Measurements from ENCODE around the gene MAST2.
"Not testable (repeated sequence)": the region's sequence is repeated elsewhere in the genome, so short reads cannot be mapped to it uniquely, and the experiment has no call there.

The MAST2 gene

GRCh38 chr1:45870500-45870899, 67.1 kb downstream of the MAST2 start:
- H3K36me3 ChIP-seq (ENCODE audit: insufficient read depth, low read length) = no peaks in the 10 kb centered on the region
- H3K27me3 ChIP-seq (ENCODE audit: insufficient read depth, low read length, poor library complexity, severe bottlenecking) = no peaks in the 10 kb centered on the region
- no peaks in the 10 kb centered on the region for H3K9me3 ChIP-seq (ENCODE audit: insufficient read depth, low read depth, low read length)
- no peak overlapping the region for H2AFZ ChIP-seq (ENCODE audit: low read length)
- peaks cover 13% of the 10 kb centered on the region for H3K4me1 ChIP-seq (ENCODE audit: insufficient read depth, low read length, poor library complexity, severe bottlenecking)
- H3K9me2 ChIP-seq (replicated peaks; ENCODE audit: low read depth, low read length) = no peaks in the 10 kb centered on the region
- no peaks in the 10 kb centered on the region for H3F3A ChIP-seq (ENCODE audit: low read depth)
- H3K79me2 ChIP-seq (ENCODE audit: insufficient read depth, low read length) = no peaks in the 10 kb centered on the region
- no peak overlapping the region for H3K4me2 ChIP-seq (ENCODE audit: low read depth, low read length, poor library complexity, severe bottlenecking)
- H3K4me3 ChIP-seq (ENCODE audit: low read length, poor library complexity, severe bottlenecking) = no peak overlapping the region
- TF ChIP-seq CTCF (conservative IDR thresholded peaks at IDR 0.05; ENCODE audit: low read length) (no peak), EZH2phosphoT487 (IDR thresholded peaks at IDR 0.05; ENCODE audit: borderline replicate concordance) (no peak)
- no peak overlapping the region for H3K9ac ChIP-seq (ENCODE audit: low read depth, low read length, poor library complexity, severe bottlenecking)
- no peaks in the 10 kb centered on the region for H4K20me1 ChIP-seq (ENCODE audit: insufficient read depth, low read length, poor library complexity, severe bottlenecking)

DNA sequence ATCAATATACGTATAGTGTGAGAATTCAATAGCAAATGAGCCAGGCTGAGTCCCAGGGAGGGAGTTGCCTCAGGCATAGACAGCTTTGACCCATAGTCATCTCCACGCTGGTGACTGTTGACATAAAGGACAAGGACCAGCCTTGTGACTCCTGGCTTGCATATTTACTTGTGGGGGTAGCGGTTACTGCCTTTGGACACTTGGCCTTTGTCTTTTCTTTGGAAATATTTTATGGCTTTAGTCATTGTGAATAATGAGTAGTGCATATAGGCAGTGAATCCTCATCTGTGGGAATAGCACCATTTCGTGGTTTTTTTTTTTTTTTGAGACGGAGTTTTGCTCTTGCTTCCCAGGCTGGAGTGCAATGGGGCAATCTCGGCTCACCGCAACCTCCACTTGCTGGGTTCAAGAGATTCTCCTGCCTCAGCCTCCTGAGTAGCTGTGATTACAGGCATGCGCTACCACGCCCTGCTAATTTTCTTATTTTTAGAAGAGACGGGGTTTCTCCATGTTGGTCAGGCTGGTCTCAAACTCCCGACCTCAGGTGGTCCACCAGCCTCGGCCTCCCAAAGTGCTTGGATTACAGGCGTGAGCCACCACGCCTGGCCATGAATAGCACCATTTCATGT, 68.9 kb downstream of the MAST2 start:
- H3K9ac ChIP-seq (ENCODE audit: low read depth, low read length, poor library complexity, severe bottlenecking); H3K36me3 ChIP-seq (ENCODE audit: insufficient read depth, low read length); H2AFZ ChIP-seq (ENCODE audit: low read length); H3K9me2 ChIP-seq (replicated peaks; ENCODE audit: low read depth, low read length); H3K4me2 ChIP-seq (ENCODE audit: low read depth, low read length, poor library complexity, severe bottlenecking); H3K4me3 ChIP-seq (ENCODE audit: low read length, poor library complexity, severe bottlenecking); H3K9me3 ChIP-seq (ENCODE audit: insufficient read depth, low read depth, low read length); H3K79me2 ChIP-seq (ENCODE audit: insufficient read depth, low read length); H4K20me1 ChIP-seq (ENCODE audit: insufficient read depth, low read length, poor library complexity, severe bottlenecking); H3F3A ChIP-seq (ENCODE audit: low read depth); H3K27me3 ChIP-seq (ENCODE audit: insufficient read depth, low read length, poor library complexity, severe bottlenecking): not testable (repeated sequence)
- H3K4me1 ChIP-seq (ENCODE audit: insufficient read depth, low read length, poor library complexity, severe bottlenecking) = peaks cover 13% of the 10 kb centered on the region

GRCh38 chr1:45876000-45876617, 72.7 kb downstream of the MAST2 start:
- Histone ChIP-seq H3K9ac (ENCODE audit: low read depth, low read length, poor library complexity, severe bottlenecking) (no peak overlapping the region), H4K20me1 (ENCODE audit: insufficient read depth, low read length, poor library complexity, severe bottlenecking) (no peaks in the 10 kb centered on the region), H3K9me3 (ENCODE audit: insufficient read depth, low read depth, low read length) (no peaks in the 10 kb centered on the region), H3F3A (ENCODE audit: low read depth) (no peaks in the 10 kb centered on the region), H3K4me2 (ENCODE audit: low read depth, low read length, poor library complexity, severe bottlenecking) (no peak overlapping the region), H3K36me3 (ENCODE audit: insufficient read depth, low read length) (no peaks in the 10 kb centered on the region), H3K9me2 (replicated peaks; ENCODE audit: low read depth, low read length) (no peaks in the 10 kb centered on the region), H3K79me2 (ENCODE audit: insufficient read depth, low read length) (no peaks in the 10 kb centered on the region), H3K27me3 (ENCODE audit: insufficient read depth, low read length, poor library complexity, severe bottlenecking) (no peaks in the 10 kb centered on the region), H3K4me1 (ENCODE audit: insufficient read depth, low read length, poor library complexity, severe bottlenecking) (no peaks in the 10 kb centered on the region), H2AFZ (ENCODE audit: low read length) (no peak overlapping the region), H3K4me3 (ENCODE audit: low read length, poor library complexity, severe bottlenecking) (no peak overlapping the region)
- TF ChIP-seq CTCF (conservative IDR thresholded peaks at IDR 0.05; ENCODE audit: low read length) = no peak
- no peak for TF ChIP-seq EZH2phosphoT487 (IDR thresholded peaks at IDR 0.05; ENCODE audit: borderline replicate concordance)

DNA sequence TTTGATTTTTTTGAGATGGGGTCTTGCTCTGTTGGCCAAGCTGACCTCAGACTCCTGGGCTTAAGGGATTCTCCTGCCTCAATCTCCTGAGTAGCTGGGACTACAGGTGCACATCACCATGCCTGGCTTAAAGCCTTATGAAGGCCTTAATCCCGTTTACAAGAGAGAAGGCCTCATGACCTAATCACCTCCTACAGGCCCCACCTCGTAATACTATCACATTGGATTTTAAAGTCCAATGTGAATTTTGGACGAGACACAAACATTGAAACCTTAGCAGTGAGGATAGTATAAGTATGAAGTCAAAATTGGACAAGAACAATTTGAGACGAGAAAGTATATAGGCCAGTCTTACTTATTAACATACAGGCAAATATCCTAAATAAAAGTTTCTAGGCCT, 73.9 kb downstream of the MAST2 start:
- no peaks in the 10 kb centered on the region for H3K9me3 ChIP-seq (ENCODE audit: insufficient read depth, low read depth, low read length)
- no peaks in the 10 kb centered on the region for H3K4me1 ChIP-seq (ENCODE audit: insufficient read depth, low read length, poor library complexity, severe bottlenecking)
- H3K79me2 ChIP-seq (ENCODE audit: insufficient read depth, low read length) = no peaks in the 10 kb centered on the region

More for the DNA sequence above, 73.9 kb downstream of the MAST2 start:
- Histone ChIP-seq H3F3A (ENCODE audit: low read depth) (no peaks in the 10 kb centered on the region), H3K4me2 (ENCODE audit: low read depth, low read length, poor library complexity, severe bottlenecking) (no peak overlapping the region), H3K9ac (ENCODE audit: low read depth, low read length, poor library complexity, severe bottlenecking) (no peak overlapping the region), H3K27me3 (ENCODE audit: insufficient read depth, low read length, poor library complexity, severe bottlenecking) (no peaks in the 10 kb centered on the region), H3K9me2 (replicated peaks; ENCODE audit: low read depth, low read length) (no peaks in the 10 kb centered on the region), H3K36me3 (ENCODE audit: insufficient read depth, low read length) (no peaks in the 10 kb centered on the region), H3K4me3 (ENCODE audit: low read length, poor library complexity, severe bottlenecking) (no peak overlapping the region), H2AFZ (ENCODE audit: low read length) (no peak overlapping the region), H4K20me1 (ENCODE audit: insufficient read depth, low read length, poor library complexity, severe bottlenecking) (no peaks in the 10 kb centered on the region)
- TF ChIP-seq CTCF (conservative IDR thresholded peaks at IDR 0.05; ENCODE audit: low read length) (no peak), EZH2phosphoT487 (IDR thresholded peaks at IDR 0.05; ENCODE audit: borderline replicate concordance) (no peak)

Measured in Loucy (cell line).